AG04450 (cell line): ENCODE results near the gene BPIFB4. TPM values are rescaled to one million over a fixed set of nuclear protein-coding genes. Genes with fewer than 3 reads are reported as not detected.

Experiments
- CTCF ChIA-PET: fragments of 300-600, 350-600 bp; formaldehyde crosslinking; extraction: SDS; loops from one replicate; lab custom pipeline; 2022; ENCODE audit warnings: antibody characterized with exemption, inconsistent platforms; lab: Charles Lee
- POLR2A ChIA-PET: fragments of 350-600 bp; formaldehyde crosslinking; extraction: SDS; loops from one replicate; lab custom pipeline; 2021; ENCODE audit warnings: antibody characterized with exemption, inconsistent platforms; lab: Yijun Ruan, JAX
- DNase-seq: peaks from one replicate; pipeline ENCODE4 v3.0.0-alpha.2; 2011; ENCODE audit warnings: low read depth, low spot score
- H3K27ac ChIP-seq: one replicate; pipeline ENCODE4 v1.5.1; 2012; ENCODE audit warnings: low read depth, low read length, control low read depth
- H3K27me3 ChIP-seq: one replicate; pipeline ENCODE4 v1.6.0; 2012; ENCODE audit warnings: low read length; ENCODE audit not compliant: control insufficient read depth, insufficient read depth
- H3K4me3 ChIP-seq: 2 replicates; pipeline ENCODE4 v1.5.1; 2011; ENCODE audit warnings: mild to moderate bottlenecking, low read depth, low read length, control low read depth
- H3K9me3 ChIP-seq: 2 replicates; pipeline ENCODE4 v1.5.1; 2012; ENCODE audit warnings: low read length; ENCODE audit not compliant: control insufficient read depth, insufficient read depth
- CTCF ChIP-seq: IDR thresholded peaks from 2 replicates; pipeline ENCODE4 v1.5.1; 2011; ENCODE audit warnings: low read depth, low read length, control low read depth, inconsistent platforms
- polyA minus RNA-seq: library from RNA; depleted of rRNA, polyadenylated mRNA; stranded (reverse); fragments of >200 nt; gene quantifications from 2 replicates; pipeline ENCODE4 v1.2.3, GENCODE V29; 2011; rRNA and poly(A)+ RNA removed
- polyA plus RNA-seq: library from polyadenylated mRNA; depleted of rRNA; stranded (reverse); fragments of >200 nt; gene quantifications from 2 replicates; pipeline ENCODE4 v1.2.3, GENCODE V29; 2011; rRNA removed

The BPIFB4 gene
- polyA plus RNA-seq (not detected in 2 replicates), polyA minus RNA-seq (not detected in 2 replicates)

- Histone ChIP-seq H3K27me3 (no peaks in the 10 kb centered on the region), H3K27ac (no peak within 1 kb of the TSS), H3K4me3 (no peak within 1 kb of the TSS), H3K9me3 (no peaks in the 10 kb centered on the region)
- POLR2A ChIA-PET, result no interaction called here
- DNase-seq, result no peak
- no peak for TF ChIP-seq CTCF
- CTCF ChIA-PET, result no interaction called here
Observed at GRCh38 chr20:33079259-33079658, at the start of gene BPIFB4. Gene BPIFB4 (plus strand): TSS chr20:33079643. CDS start chr20:33081527, 1,884 bp downstream.

- peaks cover 3% of the 10 kb centered on the region for H3K27me3 ChIP-seq
- no peak for DNase-seq
- no peak for TF ChIP-seq CTCF
- no peak overlapping the region for H3K4me3 ChIP-seq
- ChIA-PET CTCF (interaction anchor here (0.6 kb wide), 1 partner anchor 530 kb away, joined by 7 read pairs; no protein-coding TSS in a partner anchor), POLR2A (interaction anchor here (0.6 kb wide), 1 partner anchor 124 kb away, joined by 4 read pairs; no protein-coding TSS in a partner anchor)
- H3K9me3 ChIP-seq, result no peaks in the 10 kb centered on the region; the same call in 1 of the 2 replicates
- H3K27ac ChIP-seq, result no peak overlapping the region
Observed at GRCh38 chr20:33030076-33030475, 49.4 kb upstream of the BPIFB4 start.

GRCh38 chr20:33030569-33030968, 48.9 kb upstream of the BPIFB4 start:
- no peak for DNase-seq
- Histone ChIP-seq H3K9me3 (no peaks in the 10 kb centered on the region; the same call in 1 of the 2 replicates), H3K27ac (no peak overlapping the region), H3K4me3 (no peak overlapping the region), H3K27me3 (peaks cover 3% of the 10 kb centered on the region)
- CTCF ChIA-PET, result no interaction called here
- TF ChIP-seq CTCF, result no peak
- POLR2A ChIA-PET, result no interaction called here

- POLR2A ChIA-PET, result no interaction called here
- CTCF ChIA-PET, result no interaction called here
- DNase-seq, result no peak
Observed at GRCh38 chr20:33031531-33031930, 47.9 kb upstream of the BPIFB4 start, which contains the start of gene BPIFB6. Gene BPIFB6 (plus strand): TSS chr20:33031648. CDS start chr20:33031648, 0 bp downstream.

More at GRCh38 chr20:33031531-33031930, 47.9 kb upstream of the BPIFB4 start, which contains the start of gene BPIFB6:
- Histone ChIP-seq H3K27ac (no peak within 1 kb of the TSS), H3K27me3 (peaks cover 3% of the 10 kb centered on the region), H3K9me3 (no peaks in the 10 kb centered on the region; the same call in 1 of the 2 replicates), H3K4me3 (no peak within 1 kb of the TSS)
- no peak for TF ChIP-seq CTCF
